Neural cell (in vitro differentiated cells): ENCODE results near the gene ACO2.

ENCODE experiments used
- CTCF ChIP-seq: fragments of 450-650 bp; IDR thresholded peaks from 2 replicates; pipeline ENCODE4 v1.5.1; 2014; ENCODE audit warnings: antibody characterized with exemption, mild to moderate bottlenecking, moderate library complexity; ENCODE audit not compliant: poor library complexity, severe bottlenecking
- EP300 ChIP-seq: fragments of 450-650 bp; conservative IDR thresholded peaks from 2 replicates; pipeline ENCODE4 v1.6.1; 2014; ENCODE audit warnings: antibody characterized with exemption, mild to moderate bottlenecking, moderate library complexity; ENCODE audit not compliant: poor library complexity, severe bottlenecking
- EZH2 ChIP-seq: fragments of 200-600, 300-800 bp; shearing (Covaris generic), sonication (generic); IDR thresholded peaks from 2 replicates; pipeline ENCODE4 v1.6.1; 2014; ENCODE audit warnings: antibody characterized with exemption, low read length, borderline replicate concordance, mild to moderate bottlenecking; ENCODE audit not compliant: insufficient read depth, poor library complexity, severe bottlenecking
- POLR2AphosphoS5 ChIP-seq: IDR thresholded peaks from 2 replicates; pipeline ENCODE4 v1.6.1; 2012
- RAD21 ChIP-seq: fragments of 450-650 bp; conservative IDR thresholded peaks from 2 replicates; pipeline ENCODE4 v1.6.1; 2014; ENCODE audit warnings: antibody characterized with exemption, mild to moderate bottlenecking, moderate library complexity
- REST ChIP-seq: IDR thresholded peaks from 2 replicates; pipeline ENCODE4 v1.6.1; 2012; ENCODE audit warnings: borderline replicate concordance
- TAF1 ChIP-seq: IDR thresholded peaks from 2 replicates; pipeline ENCODE4 v1.6.1; 2012; ENCODE audit warnings: low read depth

- TF ChIP-seq RAD21 (no peak), CTCF (no peak), POLR2AphosphoS5 (no peak), TAF1 (no peak), EZH2 (no peak), EP300 (no peak), REST (no peak)
These were observed 52.2 kb downstream of the ACO2 start for GRCh38 chr22:41521126-41521525.
